Neural cell (in vitro differentiated cells): ENCODE measurements around the gene MARF1. TPM values are rescaled to one million over a fixed set of nuclear protein-coding genes. Genes with fewer than 3 reads are reported as not detected.

ENCODE experiments used
- polyA plus RNA-seq: library from polyadenylated mRNA; depleted of rRNA; stranded (reverse); fragments of >200 nt; gene quantifications from 2 replicates; pipeline ENCODE4 v1.2.3, GENCODE V29; 2014

MARF1 gene
- polyA plus RNA-seq, 1 donor from 2014 or later, result 23.2 TPM

Other genes with a start within 250 kb of the MARF1 start
- gene MPV17L, start 247.4 kb downstream of the MARF1 start, polyA plus RNA-seq, result 0.10 and 0.36 TPM in 2 replicates
- 149 and 223 TPM in 2 replicates for gene BMERB1, start 208.6 kb downstream of the MARF1 start, polyA plus RNA-seq
- gene NDE1, start 7.1 kb upstream of the MARF1 start, polyA plus RNA-seq, result 2.2 TPM in 1 of 2 replicates, not detected in the other
- not detected in 2 replicates for gene MYH11, start 213.9 kb upstream of the MARF1 start, polyA plus RNA-seq
- gene CEP20, start 245.4 kb upstream of the MARF1 start, polyA plus RNA-seq, result 35.8 and 59.7 TPM in 2 replicates